ENCODE measurements around the gene SPDEF.

DNA sequence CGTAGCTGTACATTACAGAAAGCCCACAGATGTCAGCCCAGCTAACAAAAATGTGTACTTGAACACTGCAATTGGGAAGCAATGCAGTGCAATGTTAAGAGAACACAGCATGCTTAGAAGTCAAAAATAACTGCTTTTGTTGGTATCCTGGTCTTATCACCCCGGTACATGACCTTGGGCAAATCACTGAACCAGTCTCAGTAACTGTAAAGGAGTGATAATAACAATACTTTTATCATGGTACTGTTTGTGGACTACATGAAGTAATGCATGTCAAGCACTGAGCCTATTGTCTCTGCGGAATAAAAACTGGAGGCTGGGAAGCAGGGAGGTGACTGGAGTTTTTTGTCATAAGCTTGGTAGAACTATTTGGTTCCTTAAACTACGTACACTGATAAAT is 44.7 kb upstream of the SPDEF start:
- TF ChIP-seq, protein P1, sequence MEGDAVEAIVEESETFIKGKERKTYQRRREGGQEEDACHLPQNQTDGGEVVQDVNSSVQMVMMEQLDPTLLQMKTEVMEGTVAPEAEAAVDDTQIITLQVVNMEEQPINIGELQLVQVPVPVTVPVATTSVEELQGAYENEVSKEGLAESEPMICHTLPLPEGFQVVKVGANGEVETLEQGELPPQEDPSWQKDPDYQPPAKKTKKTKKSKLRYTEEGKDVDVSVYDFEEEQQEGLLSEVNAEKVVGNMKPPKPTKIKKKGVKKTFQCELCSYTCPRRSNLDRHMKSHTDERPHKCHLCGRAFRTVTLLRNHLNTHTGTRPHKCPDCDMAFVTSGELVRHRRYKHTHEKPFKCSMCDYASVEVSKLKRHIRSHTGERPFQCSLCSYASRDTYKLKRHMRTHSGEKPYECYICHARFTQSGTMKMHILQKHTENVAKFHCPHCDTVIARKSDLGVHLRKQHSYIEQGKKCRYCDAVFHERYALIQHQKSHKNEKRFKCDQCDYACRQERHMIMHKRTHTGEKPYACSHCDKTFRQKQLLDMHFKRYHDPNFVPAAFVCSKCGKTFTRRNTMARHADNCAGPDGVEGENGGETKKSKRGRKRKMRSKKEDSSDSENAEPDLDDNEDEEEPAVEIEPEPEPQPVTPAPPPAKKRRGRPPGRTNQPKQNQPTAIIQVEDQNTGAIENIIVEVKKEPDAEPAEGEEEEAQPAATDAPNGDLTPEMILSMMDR (IDR thresholded peaks at IDR 0.05) = no peak
- no peak for TF ChIP-seq POLR2A (IDR thresholded peaks at IDR 0.05)
